ENCODE results near the gene RIOX2. TPM values are rescaled to one million over a fixed set of nuclear protein-coding genes. Genes with fewer than 3 reads are reported as not detected.

Gene RIOX2
- total RNA-seq, 1 experiment from 2014 or later = 28.4 TPM

DNA sequence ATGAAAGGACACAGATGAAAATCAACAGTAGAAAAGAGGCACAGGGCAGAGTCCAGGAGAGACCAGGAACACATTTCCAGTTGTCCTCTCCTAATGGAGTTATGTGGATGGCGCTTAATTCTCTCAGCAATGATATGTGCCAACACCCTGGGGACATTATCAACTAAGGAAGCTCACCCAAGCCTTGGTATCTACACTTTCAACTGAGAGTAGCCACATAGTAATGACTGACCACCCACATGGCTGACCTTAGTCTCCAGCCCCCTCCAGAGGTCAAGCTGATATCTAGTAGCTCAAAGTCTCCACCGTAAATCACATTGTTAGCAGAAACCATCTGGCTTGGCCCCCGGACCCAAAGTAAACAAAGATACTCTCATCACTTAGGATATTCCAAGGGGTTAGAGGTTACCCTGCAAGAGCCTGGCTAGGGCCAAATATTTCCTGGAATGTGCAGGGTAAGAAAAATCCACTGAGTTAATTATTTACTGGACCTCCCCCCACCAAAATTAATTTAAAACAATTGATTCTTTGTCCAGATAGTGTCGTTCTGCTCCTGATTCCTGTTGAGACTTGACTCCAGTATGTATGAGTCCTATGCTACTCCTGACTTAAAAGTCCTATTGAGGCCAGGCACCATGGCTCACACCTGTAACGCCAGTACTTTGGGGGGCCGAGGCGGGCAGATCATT is 38.1 kb upstream of the RIOX2 start:
- H3K9me3 ChIP-seq (ENCODE audit: low read depth, low read length, poor library complexity, severe bottlenecking) = no peaks in the 10 kb centered on the region
- H3K27me3 ChIP-seq (replicated peaks; ENCODE audit: insufficient read depth, low read depth, low read length, poor library complexity) = no peaks in the 10 kb centered on the region
- no peak overlapping the region for H3K27ac ChIP-seq (ENCODE audit: low read depth, low read length, poor library complexity, severe bottlenecking)
- no peak for TF ChIP-seq EZH2 (IDR thresholded peaks at IDR 0.05; ENCODE audit: borderline replicate concordance, low read depth, low read length, poor library complexity, severe bottlenecking)
- TF ChIP-seq, protein P1, sequence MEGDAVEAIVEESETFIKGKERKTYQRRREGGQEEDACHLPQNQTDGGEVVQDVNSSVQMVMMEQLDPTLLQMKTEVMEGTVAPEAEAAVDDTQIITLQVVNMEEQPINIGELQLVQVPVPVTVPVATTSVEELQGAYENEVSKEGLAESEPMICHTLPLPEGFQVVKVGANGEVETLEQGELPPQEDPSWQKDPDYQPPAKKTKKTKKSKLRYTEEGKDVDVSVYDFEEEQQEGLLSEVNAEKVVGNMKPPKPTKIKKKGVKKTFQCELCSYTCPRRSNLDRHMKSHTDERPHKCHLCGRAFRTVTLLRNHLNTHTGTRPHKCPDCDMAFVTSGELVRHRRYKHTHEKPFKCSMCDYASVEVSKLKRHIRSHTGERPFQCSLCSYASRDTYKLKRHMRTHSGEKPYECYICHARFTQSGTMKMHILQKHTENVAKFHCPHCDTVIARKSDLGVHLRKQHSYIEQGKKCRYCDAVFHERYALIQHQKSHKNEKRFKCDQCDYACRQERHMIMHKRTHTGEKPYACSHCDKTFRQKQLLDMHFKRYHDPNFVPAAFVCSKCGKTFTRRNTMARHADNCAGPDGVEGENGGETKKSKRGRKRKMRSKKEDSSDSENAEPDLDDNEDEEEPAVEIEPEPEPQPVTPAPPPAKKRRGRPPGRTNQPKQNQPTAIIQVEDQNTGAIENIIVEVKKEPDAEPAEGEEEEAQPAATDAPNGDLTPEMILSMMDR (conservative IDR thresholded peaks at IDR 0.05; ENCODE audit: low read depth, low read length) = no peak
- no TSS peak for BruUV-seq (replicated peaks)
- intact Hi-C loops (cut with micrococcal nuclease; ENCODE audit: unreplicated experiment) = no loop called here
- H3K4me1 ChIP-seq (ENCODE audit: insufficient read depth, low read length, poor library complexity, severe bottlenecking) = peaks cover 11% of the 10 kb centered on the region
- H3K36me3 ChIP-seq (ENCODE audit: insufficient read depth, low read length, poor library complexity, severe bottlenecking) = no peaks in the 10 kb centered on the region
- ChIA-PET CTCF (no interaction called here), POLR2A (ENCODE audit: low non-redundant PET) (no interaction called here)
- DNase-seq (ENCODE audit: low spot score) = no peak
- no peak overlapping the region for H3K4me3 ChIP-seq (ENCODE audit: low read depth, low read length, poor library complexity, severe bottlenecking)

DNA sequence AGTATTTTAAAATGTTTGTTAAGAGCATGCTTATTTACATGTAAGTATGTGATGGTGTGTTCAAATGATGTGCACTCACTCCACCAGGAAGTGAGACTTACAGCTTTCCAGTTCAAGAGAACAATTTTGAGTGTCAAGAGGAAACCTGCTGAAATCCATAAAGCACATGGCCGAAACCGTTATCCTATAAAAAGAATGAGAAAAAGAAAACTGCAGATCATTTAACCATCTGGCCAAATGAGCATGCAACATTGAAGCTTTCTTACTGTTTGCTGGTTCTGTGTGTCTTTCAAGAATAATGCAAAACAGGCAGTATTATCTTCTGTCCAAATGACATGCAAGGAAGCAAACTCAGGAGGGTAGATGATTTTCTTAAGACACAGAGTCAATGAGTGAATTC is 36.6 kb upstream of the RIOX2 start:
- H3K36me3 ChIP-seq (ENCODE audit: insufficient read depth, low read length, poor library complexity, severe bottlenecking) = no peaks in the 10 kb centered on the region
- intact Hi-C loops (cut with micrococcal nuclease; ENCODE audit: unreplicated experiment) = no loop called here
- BruUV-seq (replicated peaks) = no TSS peak
- H3K27ac ChIP-seq (ENCODE audit: low read depth, low read length, poor library complexity, severe bottlenecking) = no peak overlapping the region
- ChIA-PET POLR2A (ENCODE audit: low non-redundant PET) (no interaction called here), CTCF (no interaction called here)
- H3K27me3 ChIP-seq (replicated peaks; ENCODE audit: insufficient read depth, low read depth, low read length, poor library complexity) = no peaks in the 10 kb centered on the region
- DNase-seq (ENCODE audit: low spot score) = no peak
- H3K4me1 ChIP-seq (ENCODE audit: insufficient read depth, low read length, poor library complexity, severe bottlenecking) = peaks cover 25% of the 10 kb centered on the region
- no peaks in the 10 kb centered on the region for H3K9me3 ChIP-seq (ENCODE audit: low read depth, low read length, poor library complexity, severe bottlenecking)
- H3K4me3 ChIP-seq (ENCODE audit: low read depth, low read length, poor library complexity, severe bottlenecking) = no peak overlapping the region
- TF ChIP-seq, protein P1 (conservative IDR thresholded peaks at IDR 0.05; ENCODE audit: low read depth, low read length) = no peak
- TF ChIP-seq EZH2 (IDR thresholded peaks at IDR 0.05; ENCODE audit: borderline replicate concordance, low read depth, low read length, poor library complexity, severe bottlenecking) = no peak

DNA sequence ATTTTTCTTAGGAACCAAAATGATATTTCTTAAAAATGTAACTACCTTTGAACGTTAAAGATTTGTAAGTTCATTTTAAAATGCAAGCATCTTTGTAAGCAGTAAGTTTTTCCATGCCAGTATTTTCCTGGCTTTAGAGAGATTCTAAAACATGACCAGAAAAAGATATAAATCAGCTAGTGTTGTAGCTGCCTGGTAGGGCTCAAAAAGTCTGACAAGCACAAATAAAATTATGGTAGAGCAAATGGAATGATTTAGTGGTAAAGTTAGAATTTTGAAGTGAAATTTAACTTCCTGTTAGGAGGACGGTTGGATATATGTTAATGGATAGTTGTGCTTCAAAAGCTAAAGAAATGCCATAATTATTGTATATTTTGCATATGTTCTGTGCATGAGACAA is 33.2 kb upstream of the RIOX2 start:
- DNase-seq (ENCODE audit: low spot score) = no peak
- no TSS peak for BruUV-seq (replicated peaks)
- no peaks in the 10 kb centered on the region for H3K27me3 ChIP-seq (replicated peaks; ENCODE audit: insufficient read depth, low read depth, low read length, poor library complexity)
- H3K36me3 ChIP-seq (ENCODE audit: insufficient read depth, low read length, poor library complexity, severe bottlenecking) = no peaks in the 10 kb centered on the region
- POLR2A ChIA-PET (ENCODE audit: low non-redundant PET) = no interaction called here
- CTCF ChIA-PET = no interaction called here
- no peaks in the 10 kb centered on the region for H3K9me3 ChIP-seq (ENCODE audit: low read depth, low read length, poor library complexity, severe bottlenecking)
- TF ChIP-seq EZH2 (IDR thresholded peaks at IDR 0.05; ENCODE audit: borderline replicate concordance, low read depth, low read length, poor library complexity, severe bottlenecking) = no peak
- TF ChIP-seq, protein P1 (conservative IDR thresholded peaks at IDR 0.05; ENCODE audit: low read depth, low read length) = no peak
- no peak overlapping the region for H3K4me3 ChIP-seq (ENCODE audit: low read depth, low read length, poor library complexity, severe bottlenecking)
- H3K4me1 ChIP-seq (ENCODE audit: insufficient read depth, low read length, poor library complexity, severe bottlenecking) = peaks cover 26% of the 10 kb centered on the region
- no peak overlapping the region for H3K27ac ChIP-seq (ENCODE audit: low read depth, low read length, poor library complexity, severe bottlenecking)
- intact Hi-C loops (cut with micrococcal nuclease; ENCODE audit: unreplicated experiment) = no loop called here

Data from A673 (cell line).